ENCODE data around the gene CEBPG.

- TF ChIP-seq CTCF (IDR thresholded peaks at IDR 0.05; ENCODE audit: poor library complexity, severe bottlenecking): no peak
- TF ChIP-seq POLR2AphosphoS5 (IDR thresholded peaks at IDR 0.05): no peak
- TF ChIP-seq EZH2 (IDR thresholded peaks at IDR 0.05; ENCODE audit: borderline replicate concordance, insufficient read depth, low read length, poor library complexity, severe bottlenecking): no peak
- TF ChIP-seq EP300 (conservative IDR thresholded peaks at IDR 0.05; ENCODE audit: poor library complexity, severe bottlenecking): no peak
- no peak for TF ChIP-seq TAF1 (IDR thresholded peaks at IDR 0.05; ENCODE audit: low read depth)
- TF ChIP-seq MXI1 (conservative IDR thresholded peaks at IDR 0.05; ENCODE audit: poor library complexity, severe bottlenecking): no peak
- no peak for TF ChIP-seq REST (IDR thresholded peaks at IDR 0.05; ENCODE audit: borderline replicate concordance)
- no peak for TF ChIP-seq SMC3 (conservative IDR thresholded peaks at IDR 0.05; ENCODE audit: poor library complexity)
These were observed 38.2 kb downstream of the CEBPG start for GRCh38 chr19:33411621-33412180.
